ENCODE measurements around the gene COL16A1.

Gene COL16A1

GRCh38 chr1:31665234-31665878 lies 38.5 kb downstream of the COL16A1 start:
- no peak for DNase-seq (ENCODE audit: low read depth in 3 of 3)

GRCh38 chr1:31664528-31664927 lies 39.3 kb downstream of the COL16A1 start:
- DNase-seq (ENCODE audit: low read depth in 3 of 3): no peak

GRCh38 chr1:31663622-31664452 lies 40.0 kb downstream of the COL16A1 start:
- peak; percentile 28 to 45 (median 38) for DNase-seq (ENCODE audit: low read depth in 3 of 3)

GRCh38 chr1:31662463-31662862 lies 41.4 kb downstream of the COL16A1 start:
- DNase-seq (ENCODE audit: low read depth in 3 of 3): no peak

- no peak for DNase-seq (ENCODE audit: low read depth in 3 of 3)
These were observed 42.0 kb downstream of the COL16A1 start for GRCh38 chr1:31661856-31662255.

GRCh38 chr1:31660871-31661455 lies 42.9 kb downstream of the COL16A1 start:
- DNase-seq (ENCODE audit: low read depth in 3 of 3): no peak

- DNase-seq (ENCODE audit: low read depth in 3 of 3): no peak
These were observed 43.9 kb downstream of the COL16A1 start for GRCh38 chr1:31659889-31660288.

- no peak for DNase-seq (ENCODE audit: low read depth in 3 of 3)
These were observed 45.1 kb downstream of the COL16A1 start for GRCh38 chr1:31658721-31659120.

- DNase-seq (ENCODE audit: low read depth in 3 of 3): no peak
These were observed 45.8 kb downstream of the COL16A1 start for GRCh38 chr1:31657972-31658510.

- no peak for DNase-seq (ENCODE audit: low read depth in 3 of 3)
These were observed 46.6 kb downstream of the COL16A1 start for GRCh38 chr1:31657020-31657804.

- no peak for DNase-seq (ENCODE audit: low read depth in 3 of 3)
These were observed 48.1 kb downstream of the COL16A1 start for GRCh38 chr1:31655756-31656155.

GRCh38 chr1:31655104-31655503 lies 48.7 kb downstream of the COL16A1 start:
- no peak for DNase-seq (ENCODE audit: low read depth in 3 of 3)

- DNase-seq (ENCODE audit: low read depth in 3 of 3): no peak
These were observed 49.4 kb downstream of the COL16A1 start for GRCh38 chr1:31654474-31654776.

- no peak for DNase-seq (ENCODE audit: low read depth in 3 of 3)
These were observed 49.9 kb downstream of the COL16A1 start for GRCh38 chr1:31653717-31654473.

- no peak for DNase-seq (ENCODE audit: low read depth in 3 of 3)
These were observed 50.8 kb downstream of the COL16A1 start for GRCh38 chr1:31652891-31653499.

- DNase-seq (ENCODE audit: low read depth in 3 of 3): no peak
These were observed 52.1 kb downstream of the COL16A1 start for GRCh38 chr1:31651766-31652165.

GRCh38 chr1:31651089-31651420 lies 52.8 kb downstream of the COL16A1 start:
- no peak for DNase-seq (ENCODE audit: low read depth in 3 of 3)

- DNase-seq (ENCODE audit: low read depth in 3 of 3): no peak
These were observed 53.4 kb downstream of the COL16A1 start for GRCh38 chr1:31650161-31651088.

GRCh38 chr1:31648641-31649357 lies 55.0 kb downstream of the COL16A1 start:
- no peak for DNase-seq (ENCODE audit: low read depth in 3 of 3)
